ENCODE data around the gene CPM. TPM values are rescaled to one million over a fixed set of nuclear protein-coding genes. Genes with fewer than 3 reads are reported as not detected.

Gene CPM
- total and polyA plus RNA-seq, 2 of the 4 experiments (the other 2 are of a cell fraction), result 2.0 to 8.8 TPM

DNA sequence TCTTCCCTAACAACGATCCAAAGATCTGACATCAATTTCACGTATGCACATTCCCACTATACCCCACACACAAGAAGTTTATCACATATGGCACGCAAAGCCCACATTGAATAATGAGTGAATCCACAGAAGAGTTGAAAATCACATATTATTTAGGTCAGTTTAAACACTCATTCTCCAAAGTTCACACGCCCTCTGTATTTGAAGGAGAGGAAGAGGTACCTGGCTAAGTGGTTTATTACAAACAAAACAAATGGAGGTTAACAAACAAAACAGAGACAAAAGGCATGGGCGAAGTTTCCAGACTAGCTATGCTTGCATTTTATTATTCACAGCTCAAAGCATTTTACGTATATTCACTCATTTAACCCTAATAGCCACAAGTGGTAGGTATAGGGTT lies 41.8 kb downstream of the CPM start:
- Histone ChIP-seq H3K27me3 (ENCODE audit: control insufficient read depth, insufficient read depth, low read length) (no peaks in the 10 kb centered on the region), H3K9me3 (ENCODE audit: control insufficient read depth, insufficient read depth, low read length) (no peaks in the 10 kb centered on the region), H3K27ac (ENCODE audit: insufficient read depth, low read length) (no peak overlapping the region), H3K56ac (ENCODE audit: extremely low read depth, insufficient read depth, low read length) (no peak overlapping the region), H2AFZ (replicated peaks; ENCODE audit: low read length, poor library complexity) (no peak overlapping the region), H3K36me3 (ENCODE audit: control insufficient read depth, insufficient read depth, low read length) (no peaks in the 10 kb centered on the region), H3K4me3 (ENCODE audit: insufficient read depth, low read depth, low read length) (no peak overlapping the region), H4K91ac (ENCODE audit: insufficient read depth, low read depth, low read length) (no peak overlapping the region), H3K4me2 (ENCODE audit: low read depth, low read length) (no peak overlapping the region), H3K9me1 (ENCODE audit: insufficient read depth, low read length) (no peaks in the 10 kb centered on the region), H2AK9ac (replicated peaks; ENCODE audit: low read depth, low read length, poor library complexity) (no peak overlapping the region), H3K4me1 (ENCODE audit: control insufficient read depth, insufficient read depth, low read length) (no peaks in the 10 kb centered on the region), H2BK5ac (ENCODE audit: low read depth, low read length, poor library complexity, severe bottlenecking) (no peak overlapping the region), H3K23ac (ENCODE audit: low read depth, low read length) (no peak overlapping the region), H4K5ac (ENCODE audit: low read depth, low read length) (no peak overlapping the region), H2BK20ac (ENCODE audit: low read depth, low read length) (no peak overlapping the region), H3K18ac (ENCODE audit: low read depth, low read length) (no peak overlapping the region), H4K20me1 (ENCODE audit: insufficient read depth, low read length) (no peaks in the 10 kb centered on the region), H2AK5ac (ENCODE audit: low read depth, low read length) (no peak overlapping the region), H3K9ac (ENCODE audit: low read depth, low read length) (no peak overlapping the region), H2BK15ac (ENCODE audit: low read depth, low read length) (no peak overlapping the region), H3K4ac (ENCODE audit: low read depth, low read length) (no peak overlapping the region), H3K14ac (replicated peaks; ENCODE audit: low read depth, low read length) (no peak overlapping the region), H4K8ac (ENCODE audit: low read depth in 2 of 2, low read length in 2 of 2) (no peak overlapping the region), H2BK120ac (ENCODE audit: low read depth, low read length) (no peak overlapping the region), H3K79me1 (ENCODE audit: low read depth in 1 of 2, low read length in 2 of 2) (no peaks in the 10 kb centered on the region)
- in situ Hi-C loops (cut with MboI; ENCODE audit: low sequenced_read_pairs) (no loop called here), dilution Hi-C loops (cut with HindIII; ENCODE audit: low sequenced_read_pairs, unreplicated experiment) (no loop called here), intact Hi-C loops (cut with micrococcal nuclease) (no loop called here)
- no TSS peak for BruUV-seq (replicated peaks)
- ATAC-seq (ENCODE audit: low read depth), result no peak
- DNase-seq, result no peak
- ChIA-PET POLR2A (ENCODE audit: unreplicated experiment) (no interaction called here), CTCF (interaction anchor here (0.6 kb wide), 1 partner anchor 263 kb away, joined by 3 read pairs; no protein-coding TSS in a partner anchor)
- WGBS, 2 experiments (ENCODE audit: extremely low coverage in 2 of 2, insufficient read length in 1 of 2), result no CpG with 5 or more reads among the region's 6 CpGs
- TF ChIP-seq MAFK (IDR thresholded peaks at IDR 0.05; ENCODE audit: low read depth, low read length), result no peak
- no peak for TF ChIP-seq SMC3 (IDR thresholded peaks at IDR 0.05; ENCODE audit: low read depth, low read length)
- TF ChIP-seq NFE2L2 (IDR thresholded peaks at IDR 0.05; ENCODE audit: low read depth, low read length), result no peak
- TF ChIP-seq MXI1 (IDR thresholded peaks at IDR 0.05; ENCODE audit: borderline replicate concordance, low read depth, low read length), result no peak
- TF ChIP-seq CEBPB (IDR thresholded peaks at IDR 0.05; ENCODE audit: low read depth, low read length), result no peak
- no peak for TF ChIP-seq FOS (IDR thresholded peaks at IDR 0.05; ENCODE audit: low read depth, low read length)
- TF ChIP-seq USF2 (IDR thresholded peaks at IDR 0.05; ENCODE audit: low read depth, low read length), result no peak
- TF ChIP-seq CTCF (conservative IDR thresholded peaks at IDR 0.05; ENCODE audit: low read depth, low read length), result no peak
- no peak for TF ChIP-seq RCOR1 (IDR thresholded peaks at IDR 0.05; ENCODE audit: insufficient replicate concordance, low read length)
- TF ChIP-seq POLR2A (IDR thresholded peaks at IDR 0.05; ENCODE audit: low read depth, low read length), result no peak
- TF ChIP-seq RAD21 (IDR thresholded peaks at IDR 0.05; ENCODE audit: low read length), result no peak
- no peak for TF ChIP-seq BHLHE40 (IDR thresholded peaks at IDR 0.05; ENCODE audit: low read depth, low read length)
- TF ChIP-seq RFX5 (IDR thresholded peaks at IDR 0.05; ENCODE audit: low read depth, low read length), result no peak
- no peak for TF ChIP-seq CHD1 (IDR thresholded peaks at IDR 0.05; ENCODE audit: low read depth, low read length)
- no peak for TF ChIP-seq MAZ (IDR thresholded peaks at IDR 0.05; ENCODE audit: borderline replicate concordance, low read depth, low read length)
- TF ChIP-seq, protein P1, sequence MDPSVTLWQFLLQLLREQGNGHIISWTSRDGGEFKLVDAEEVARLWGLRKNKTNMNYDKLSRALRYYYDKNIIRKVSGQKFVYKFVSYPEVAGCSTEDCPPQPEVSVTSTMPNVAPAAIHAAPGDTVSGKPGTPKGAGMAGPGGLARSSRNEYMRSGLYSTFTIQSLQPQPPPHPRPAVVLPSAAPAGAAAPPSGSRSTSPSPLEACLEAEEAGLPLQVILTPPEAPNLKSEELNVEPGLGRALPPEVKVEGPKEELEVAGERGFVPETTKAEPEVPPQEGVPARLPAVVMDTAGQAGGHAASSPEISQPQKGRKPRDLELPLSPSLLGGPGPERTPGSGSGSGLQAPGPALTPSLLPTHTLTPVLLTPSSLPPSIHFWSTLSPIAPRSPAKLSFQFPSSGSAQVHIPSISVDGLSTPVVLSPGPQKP (IDR thresholded peaks at IDR 0.05; ENCODE audit: borderline replicate concordance, low read depth, low read length), result no peak
